Stimulated activated naive B cell treated with anti-CD40 and anti-IgM and Interleukin-4, amounts not matched to agents 10 μg/mL and 1 μg/mL and 100 μg/mL, for 72 hours (primary cell): ENCODE data around the gene TJAP1.
"Not testable (repeated sequence)": the region's sequence is repeated elsewhere in the genome, so short reads cannot be mapped to it uniquely, and the experiment has no call there.

Source experiments
- ATAC-seq, 2 donors: fragments of 150-1000 bp; cut with Tn5 transposase; replicated peaks; 2 replicates each; pipeline ENCODE4 v1.10.0; 2021; ENCODE audit warnings: moderate library complexity in 1 of 2
- DNase-seq: peaks from one replicate; pipeline ENCODE4 v3.0.0; 2021
- H3K27ac Mint-ChIP-seq: one replicate; pipeline ENCODE4 v1.8.0; 2022; ENCODE audit warnings: mild to moderate bottlenecking, mixed read lengths
- H3K27me3 Mint-ChIP-seq, 2 donors: one replicate each; pipeline ENCODE4 v1.8.0; 2022; ENCODE audit warnings: mixed read lengths in 2 of 2
- H3K36me3 Mint-ChIP-seq, 2 donors: one replicate each; pipeline ENCODE4 v1.8.0; 2022; ENCODE audit warnings: mixed read lengths in 2 of 2, mild to moderate bottlenecking in 1 of 2
- H3K4me1 Mint-ChIP-seq, 2 donors: one replicate each; pipeline ENCODE4 v1.8.0; 2022; ENCODE audit warnings: mixed read lengths in 2 of 2, mild to moderate bottlenecking in 1 of 2
- H3K4me3 Mint-ChIP-seq, 2 donors: one replicate each; pipeline ENCODE4 v1.8.0; 2022; ENCODE audit warnings: mild to moderate bottlenecking in 2 of 2, mixed read lengths in 2 of 2, moderate library complexity in 1 of 2
- H3K9me3 Mint-ChIP-seq, 2 donors: one replicate each; pipeline ENCODE4 v1.8.0; 2022; ENCODE audit warnings: mixed read lengths in 2 of 2, mild to moderate bottlenecking in 1 of 2

TJAP1 gene

DNA sequence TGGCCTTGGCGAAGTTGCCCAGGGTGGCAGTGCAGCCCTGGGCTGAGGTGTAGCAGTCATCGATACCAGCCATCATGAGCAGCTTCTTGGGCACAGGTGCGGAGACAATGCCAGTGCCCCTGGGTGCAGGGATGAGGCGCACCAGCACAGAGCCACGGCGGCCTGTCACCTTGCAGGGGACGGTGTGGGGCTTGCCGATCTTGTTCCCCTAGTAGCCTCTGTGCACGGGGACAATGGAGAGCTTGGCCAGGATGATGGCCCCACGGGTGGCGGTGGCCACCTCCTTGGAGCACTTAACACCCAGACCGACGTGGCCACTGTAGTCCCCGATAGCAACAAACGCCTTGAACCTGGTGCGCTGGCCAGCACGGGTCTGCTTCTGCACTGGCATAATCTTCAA is 61.6 kb downstream of the TJAP1 start:
- H3K27me3 Mint-ChIP-seq, H3K4me3 Mint-ChIP-seq, ATAC-seq, DNase-seq, H3K4me1 Mint-ChIP-seq, H3K9me3 Mint-ChIP-seq, H3K27ac Mint-ChIP-seq: not testable (repeated sequence)
- H3K36me3 Mint-ChIP-seq = peaks cover 34 to 38% of the 10 kb centered on the region in 2 donors

DNA sequence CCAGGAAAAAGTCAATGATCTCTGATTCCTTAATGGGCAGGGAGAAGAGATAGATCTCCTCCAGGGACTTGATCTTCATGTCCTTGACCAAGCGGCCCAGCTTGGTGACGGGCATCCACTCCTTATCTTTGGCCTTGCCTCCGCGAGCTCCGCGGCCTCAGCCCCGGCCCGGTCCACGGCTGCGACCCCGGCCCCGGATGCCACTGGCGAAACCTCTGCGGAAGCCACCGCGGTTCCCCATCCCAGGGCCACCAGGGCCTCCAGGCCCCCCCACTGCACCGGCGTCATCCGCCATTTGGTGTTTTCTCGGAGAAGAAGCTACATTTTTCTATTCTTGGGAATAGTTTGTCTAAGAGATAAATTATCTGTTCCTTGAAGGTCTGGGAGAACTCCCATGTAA is 62.0 kb downstream of the TJAP1 start:
- not testable (repeated sequence) for H3K27ac Mint-ChIP-seq, H3K4me3 Mint-ChIP-seq, DNase-seq, H3K27me3 Mint-ChIP-seq, H3K4me1 Mint-ChIP-seq, H3K9me3 Mint-ChIP-seq, ATAC-seq
- peaks cover 34 to 36% of the 10 kb centered on the region in 2 donors for H3K36me3 Mint-ChIP-seq

DNA sequence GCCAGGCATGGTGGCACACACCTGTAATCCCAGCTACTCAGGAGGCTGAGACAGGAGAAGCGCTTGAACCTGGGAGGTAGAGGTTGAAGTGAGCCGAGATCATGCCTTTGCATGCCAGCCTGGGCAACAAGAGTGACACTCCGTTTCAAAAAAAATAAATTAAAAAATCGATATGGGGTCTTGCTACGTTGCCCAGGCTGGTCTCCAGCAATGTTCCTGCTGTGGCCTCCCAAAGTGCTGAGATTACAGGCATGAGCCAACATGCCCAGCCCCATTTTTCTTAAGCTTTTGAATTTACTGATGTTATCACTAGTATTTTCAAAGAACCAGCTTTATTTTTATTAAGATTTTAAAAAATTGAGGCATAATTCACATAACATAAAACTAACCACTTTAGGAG is 63.1 kb downstream of the TJAP1 start:
- Mint-ChIP-seq H3K36me3 (peaks cover 33 to 34% of the 10 kb centered on the region in 2 donors), H3K4me1 (peaks cover 3 to 5% of the 10 kb centered on the region in 2 donors)

DNA sequence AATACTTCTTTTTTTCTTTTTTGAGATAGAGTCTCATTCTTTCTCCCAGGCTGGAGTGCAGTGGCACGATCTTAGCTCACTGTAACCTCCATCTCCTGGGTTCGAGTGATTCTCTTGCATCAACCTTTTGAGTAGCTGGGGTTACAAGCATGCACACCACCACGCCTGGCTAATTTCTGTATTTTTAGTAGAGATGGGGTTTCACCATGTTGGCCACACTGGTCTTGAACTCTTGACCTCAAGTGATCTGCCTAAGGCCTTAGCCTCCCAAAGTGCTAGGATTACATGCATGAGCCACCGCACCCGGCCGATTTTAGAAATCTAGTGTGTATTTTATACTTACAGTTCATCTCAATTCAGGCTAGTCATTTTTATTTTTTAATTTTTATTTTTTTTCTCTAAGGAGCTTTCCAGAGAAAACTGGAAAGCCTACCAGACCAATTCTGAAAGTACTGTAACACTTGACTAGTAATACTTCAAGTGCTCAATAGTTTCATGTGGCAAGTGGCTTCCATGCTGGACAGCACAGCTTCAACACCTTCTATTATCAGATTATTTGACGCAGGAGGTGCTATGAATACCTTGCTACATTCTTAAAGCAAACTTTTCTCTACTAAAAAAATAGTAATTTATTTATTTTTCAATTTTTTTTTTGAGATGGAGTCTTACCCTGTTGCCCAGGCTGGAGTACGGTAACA is 64.6 kb downstream of the TJAP1 start:
- Mint-ChIP-seq H3K27me3 (no peaks in the 10 kb centered on the region), H3K4me3 (no peak overlapping the region), H3K9me3 (no peaks in the 10 kb centered on the region), H3K36me3 (peaks cover 35 to 42% of the 10 kb centered on the region in 2 donors), H3K4me1 (peaks cover 3 to 5% of the 10 kb centered on the region in 2 donors), H3K27ac (peak overlapping the region; percentile 47)
- ATAC-seq (peak in 1 of 2 donors; percentile 29), DNase-seq (no peak)

More for the DNA sequence above, 63.1 kb downstream of the TJAP1 start:
- H3K27ac Mint-ChIP-seq = no peak overlapping the region
- no peak for DNase-seq
- no peak for ATAC-seq
- no peaks in the 10 kb centered on the region for H3K27me3 Mint-ChIP-seq
- no peaks in the 10 kb centered on the region for H3K9me3 Mint-ChIP-seq
- H3K4me3 Mint-ChIP-seq = no peak overlapping the region

DNA sequence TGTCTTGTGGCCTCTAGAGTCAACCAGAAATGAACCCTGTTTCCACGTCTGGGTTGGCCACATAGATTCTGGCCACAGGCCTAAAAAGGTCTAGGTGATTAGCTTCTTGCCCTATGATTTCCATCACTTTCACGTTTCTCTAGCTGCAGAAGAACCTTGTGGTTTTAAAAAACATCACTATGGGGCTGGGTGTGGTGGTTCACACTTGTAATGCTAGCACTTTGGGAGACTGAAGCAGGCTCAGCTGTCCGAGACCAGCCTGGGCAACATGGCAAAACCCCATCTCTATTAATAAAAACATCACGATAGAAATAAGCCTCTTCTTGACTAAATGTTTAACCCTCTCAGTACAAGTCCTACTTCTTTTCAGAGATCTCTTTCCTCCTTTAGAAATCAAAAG is 67.1 kb downstream of the TJAP1 start:
- Mint-ChIP-seq H3K27ac (no peak overlapping the region), H3K4me1 (peaks cover 5% of the 10 kb centered on the region in 2 donors), H3K36me3 (peaks cover 31 to 45% of the 10 kb centered on the region in 2 donors), H3K27me3 (no peaks in the 10 kb centered on the region), H3K9me3 (no peaks in the 10 kb centered on the region), H3K4me3 (no peak overlapping the region)
- DNase-seq = no peak
- no peak for ATAC-seq

DNA sequence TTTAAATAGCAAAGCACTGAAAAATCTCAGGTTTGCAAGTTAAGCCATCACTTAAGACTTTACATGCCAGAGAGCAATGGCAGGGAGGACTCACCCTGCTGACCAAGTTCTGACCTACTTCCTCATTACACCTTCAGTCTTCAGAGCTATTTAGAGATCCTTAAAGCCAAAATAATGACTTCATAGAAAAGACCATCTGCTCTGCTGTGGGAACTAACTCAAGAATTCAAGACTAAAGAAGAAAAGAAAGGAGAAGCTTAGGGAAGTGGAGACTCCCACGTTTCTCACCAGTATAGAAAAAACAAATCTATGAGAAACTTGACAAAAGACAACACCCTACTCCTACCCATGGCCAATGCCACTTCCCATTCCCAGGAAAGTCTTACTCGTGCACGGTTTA is 69.9 kb downstream of the TJAP1 start:
- no peaks in the 10 kb centered on the region for H3K27me3 Mint-ChIP-seq
- ATAC-seq (no peak), DNase-seq (no peak)
- no peaks in the 10 kb centered on the region for H3K9me3 Mint-ChIP-seq
- no peak overlapping the region for H3K4me3 Mint-ChIP-seq
- peaks cover 0 to 2% of the 10 kb centered on the region in 2 donors for H3K4me1 Mint-ChIP-seq
- peak overlapping the region; percentile 53 for H3K27ac Mint-ChIP-seq
- peaks cover 30 to 46% of the 10 kb centered on the region in 2 donors for H3K36me3 Mint-ChIP-seq
